PC-3 (cell line): ENCODE results near the gene FH. TPM values are rescaled to one million over a fixed set of nuclear protein-coding genes. Genes with fewer than 3 reads are reported as not detected.

Experiments
- ATAC-seq: fragments of 200-7000 bp; cut with Tn5 transposase; 2 replicates; pipeline ENCODE4 v1.9.1; 2020; ENCODE audit warnings: mild to moderate bottlenecking, moderate library complexity
- BruUV-seq: library from RNA; stranded (reverse); fragments of 400-500 nt; replicated peaks from 2 replicates; lab custom pipeline; 2021; lab: Mats Ljungman, UMichigan
- CTCF ChIA-PET: fragments of 300-600 bp; sonication (Branson Sonifier 250); formaldehyde crosslinking; loops from one replicate; lab custom pipeline; 2022; ENCODE audit warnings: antibody characterized with exemption; lab: Charles Lee
- POLR2A ChIA-PET: fragments of 300-600 bp; sonication (Branson Sonifier 250); formaldehyde crosslinking; loops from one replicate; lab custom pipeline; 2022; ENCODE audit warnings: antibody characterized with exemption; ENCODE audit not compliant: unreplicated experiment; lab: Charles Lee
- DNase-seq: peaks from one replicate; pipeline ENCODE4 v3.0.0-alpha.2; 2015
- H2AFZ ChIP-seq: fragments of 300-600 bp; sonication (generic); 2 replicates; pipeline ENCODE4 v1.6.0; 2016; ENCODE audit warnings: antibody characterized with exemption, low read length
- H3F3A ChIP-seq: fragments of 300-600 bp; sonication (generic); one replicate; pipeline ENCODE4 v1.6.0; 2017; ENCODE audit warnings: antibody characterized with exemption, low read length, control low read depth, mild to moderate bottlenecking; ENCODE audit not compliant: unreplicated experiment
- H3K27ac ChIP-seq: fragments of 300-600 bp; sonication (generic); 2 replicates; pipeline ENCODE4 v1.5.1; 2016; ENCODE audit warnings: mild to moderate bottlenecking, low read length
- H3K27me3 ChIP-seq: fragments of 300-600 bp; sonication (generic); 2 replicates; pipeline ENCODE4 v1.6.1; 2016; ENCODE audit warnings: low read length, mixed read lengths
- H3K36me3 ChIP-seq: fragments of 300-600 bp; sonication (generic); 2 replicates; pipeline ENCODE4 v1.6.1; 2016; ENCODE audit warnings: low read depth, mixed run types, low read length, mixed read lengths
- H3K4me1 ChIP-seq: fragments of 300-600 bp; sonication (generic); 2 replicates; pipeline ENCODE4 v1.5.1; 2016; ENCODE audit warnings: low read length; ENCODE audit not compliant: insufficient read depth
- H3K4me2 ChIP-seq: fragments of 300-600 bp; sonication (generic); 2 replicates; pipeline ENCODE4 v1.6.0; 2016; ENCODE audit warnings: low read length
- H3K4me3 ChIP-seq: fragments of 300-600 bp; sonication (generic); 2 replicates; pipeline ENCODE4 v1.5.1; 2016; ENCODE audit warnings: mild to moderate bottlenecking, low read length, mixed read lengths
- H3K79me2 ChIP-seq: fragments of 300-600 bp; sonication (generic); 2 replicates; pipeline ENCODE4 v1.6.1; 2017; ENCODE audit warnings: low read length, mixed read lengths
- H3K9ac ChIP-seq: fragments of 300-600 bp; sonication (generic); 2 replicates; pipeline ENCODE4 v1.6.0; 2016; ENCODE audit warnings: mild to moderate bottlenecking, low read length
- H3K9me2 ChIP-seq: fragments of 300-600 bp; sonication (generic); replicated peaks from 2 replicates; pipeline ENCODE4 v1.6.1; 2016; ENCODE audit warnings: mixed run types, low read length, mixed read lengths
- H3K9me3 ChIP-seq: fragments of 300-600 bp; sonication (generic); 2 replicates; pipeline ENCODE4 v1.6.1; 2016; ENCODE audit warnings: low read length, mixed read lengths
- H4K20me1 ChIP-seq: fragments of 300-600 bp; sonication (generic); 2 replicates; pipeline ENCODE4 v1.6.1; 2016; ENCODE audit warnings: low read length, mixed read lengths
- CTCF ChIP-seq: fragments of 300-600 bp; sonication (generic); conservative IDR thresholded peaks from 2 replicates; pipeline ENCODE4 v1.5.1; 2017; ENCODE audit warnings: antibody characterized with exemption, low read depth, mild to moderate bottlenecking, low read length
- EZH2 ChIP-seq: fragments of 300-600 bp; sonication (generic); IDR thresholded peaks from one replicate; pipeline ENCODE4 v1.6.1; 2017; ENCODE audit warnings: antibody characterized with exemption, mild to moderate bottlenecking, low read length; ENCODE audit not compliant: unreplicated experiment
- EZH2phosphoT487 ChIP-seq: fragments of 300-600 bp; sonication (generic); IDR thresholded peaks from 2 replicates; pipeline ENCODE4 v1.6.1; 2018; ENCODE audit warnings: mild to moderate bottlenecking, antibody characterized with exemption, low read length, borderline replicate concordance
- intact Hi-C: fragments of 100-400 bp; cut with micrococcal nuclease; formaldehyde crosslinking; loops from 2 replicates; pipeline ENCODE4 v1.9.0; 2023
- total RNA-seq: library from RNA; depleted of rRNA; stranded (reverse); fragments of >200 nt; gene quantifications from 2 replicates; pipeline ENCODE4 v1.2.3, GENCODE V29; 2014

Gene FH
- total RNA-seq, 1 experiment from 2014 or later, result 201 TPM

- ATAC-seq (no peak), DNase-seq (no peak)
- H2AFZ ChIP-seq, result no peak overlapping the region
- H3K9ac ChIP-seq, result no peak overlapping the region
- no peaks in the 10 kb centered on the region for H3K27me3 ChIP-seq
- no peak overlapping the region for H3K4me3 ChIP-seq
- no peaks in the 10 kb centered on the region for H3F3A ChIP-seq
- BruUV-seq, result no TSS peak
- no peaks in the 10 kb centered on the region for H4K20me1 ChIP-seq
- H3K27ac ChIP-seq, result no peak overlapping the region
- H3K4me1 ChIP-seq, result peaks cover 7% of the 10 kb centered on the region
- no peaks in the 10 kb centered on the region for H3K79me2 ChIP-seq
- intact Hi-C loops, result no loop called here
- ChIA-PET CTCF (no interaction called here), POLR2A (no interaction called here)
- TF ChIP-seq EZH2phosphoT487, result no peak
- no peak for TF ChIP-seq CTCF
- TF ChIP-seq EZH2, result no peak
- no peak overlapping the region for H3K4me2 ChIP-seq
- H3K9me2 ChIP-seq, result no peaks in the 10 kb centered on the region
- H3K9me3 ChIP-seq, result no peaks in the 10 kb centered on the region
- no peaks in the 10 kb centered on the region for H3K36me3 ChIP-seq
Measured at GRCh38 chr1:241460098-241460873, 59.3 kb downstream of the FH start.

- ATAC-seq (no peak), DNase-seq (no peak)
- H3K9me2 ChIP-seq, result no peaks in the 10 kb centered on the region
- H3K4me3 ChIP-seq, result no peak overlapping the region
- no peaks in the 10 kb centered on the region for H3K9me3 ChIP-seq
- no TSS peak for BruUV-seq
- no peak overlapping the region for H3K27ac ChIP-seq
- no peaks in the 10 kb centered on the region for H3K36me3 ChIP-seq
- no peak overlapping the region for H3K9ac ChIP-seq
- intact Hi-C loops, result no loop called here
- ChIA-PET CTCF (no interaction called here), POLR2A (no interaction called here)
- no peak overlapping the region for H3K4me2 ChIP-seq
- H4K20me1 ChIP-seq, result no peaks in the 10 kb centered on the region
- no peaks in the 10 kb centered on the region for H3K27me3 ChIP-seq
- no peaks in the 10 kb centered on the region for H3K79me2 ChIP-seq
- H3F3A ChIP-seq, result no peaks in the 10 kb centered on the region
- TF ChIP-seq EZH2phosphoT487 (no peak), CTCF (no peak), EZH2 (no peak)
- H2AFZ ChIP-seq, result no peak overlapping the region
- H3K4me1 ChIP-seq, result peaks cover 5% of the 10 kb centered on the region; the same call in 1 of the 2 replicates
Measured at GRCh38 chr1:241459186-241459802, 60.3 kb downstream of the FH start.

- ATAC-seq, result no peak
- ChIA-PET POLR2A (no interaction called here), CTCF (no interaction called here)
- no peak overlapping the region for H2AFZ ChIP-seq
- no peak overlapping the region for H3K4me3 ChIP-seq
- peaks cover 5% of the 10 kb centered on the region; the same call in 1 of the 2 replicates for H3K4me1 ChIP-seq
- H3K9ac ChIP-seq, result no peak overlapping the region
- H4K20me1 ChIP-seq, result no peaks in the 10 kb centered on the region
- intact Hi-C loops, result no loop called here
- H3K27ac ChIP-seq, result no peak overlapping the region
- H3K9me2 ChIP-seq, result no peaks in the 10 kb centered on the region
- DNase-seq, result no peak
- H3K4me2 ChIP-seq, result no peak overlapping the region
- no peaks in the 10 kb centered on the region for H3K36me3 ChIP-seq
- no peaks in the 10 kb centered on the region for H3F3A ChIP-seq
- TF ChIP-seq CTCF (no peak), EZH2phosphoT487 (no peak), EZH2 (no peak)
- BruUV-seq, result no TSS peak
- no peaks in the 10 kb centered on the region for H3K27me3 ChIP-seq
- H3K9me3 ChIP-seq, result no peaks in the 10 kb centered on the region
- H3K79me2 ChIP-seq, result no peaks in the 10 kb centered on the region
Measured at GRCh38 chr1:241457421-241457820, 62.1 kb downstream of the FH start.
